GM21423 (cell line): ENCODE data around the gene LIN7C.

Source experiments
- ATAC-seq: cut with Tn5 transposase; IDR thresholded peaks from one replicate; pipeline ENCODE4 v1.9.1; 2021; ENCODE audit warnings: mild to moderate bottlenecking, moderate library complexity; ENCODE audit not compliant: unreplicated experiment

The LIN7C gene

DNA sequence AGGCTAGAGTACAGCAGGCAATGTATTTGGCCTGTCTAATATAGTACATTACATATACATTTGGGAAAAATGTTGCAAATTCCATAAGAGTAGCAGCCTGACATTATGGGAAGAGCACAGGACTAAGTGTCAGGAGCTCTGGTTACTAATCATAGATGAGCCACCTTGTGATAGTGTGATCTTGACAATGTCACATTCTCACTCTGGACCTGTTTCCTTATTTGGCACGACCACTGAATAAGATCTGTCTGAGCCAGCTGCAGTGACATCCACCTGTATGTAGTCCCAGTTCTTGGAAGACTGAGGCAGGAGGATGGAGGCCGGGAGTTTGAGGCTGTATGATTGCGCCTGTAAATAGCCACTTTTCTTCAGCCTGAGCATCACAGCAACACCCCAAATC lies 5.7 kb upstream of the LIN7C start:
- ATAC-seq = no peak

DNA sequence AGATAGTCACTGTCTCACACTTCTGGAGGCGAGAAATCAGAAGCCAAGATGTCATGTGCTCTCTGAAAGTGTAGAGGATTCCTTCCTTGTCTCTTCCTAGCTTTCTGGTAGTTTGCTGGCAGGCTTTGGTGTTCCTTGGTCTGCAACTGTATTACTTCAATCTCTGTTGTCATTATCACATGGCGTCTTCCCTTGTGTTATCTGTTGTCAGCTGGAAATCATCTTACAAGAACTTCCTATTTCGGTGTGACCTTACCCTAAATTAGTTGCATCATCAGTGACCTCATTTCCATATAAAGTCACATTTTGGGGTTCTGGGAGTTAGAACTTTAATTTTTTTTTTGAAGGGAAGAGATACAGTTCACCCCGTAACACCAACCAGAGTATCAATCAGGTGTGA lies 3.3 kb upstream of the LIN7C start:
- ATAC-seq = no peak

DNA sequence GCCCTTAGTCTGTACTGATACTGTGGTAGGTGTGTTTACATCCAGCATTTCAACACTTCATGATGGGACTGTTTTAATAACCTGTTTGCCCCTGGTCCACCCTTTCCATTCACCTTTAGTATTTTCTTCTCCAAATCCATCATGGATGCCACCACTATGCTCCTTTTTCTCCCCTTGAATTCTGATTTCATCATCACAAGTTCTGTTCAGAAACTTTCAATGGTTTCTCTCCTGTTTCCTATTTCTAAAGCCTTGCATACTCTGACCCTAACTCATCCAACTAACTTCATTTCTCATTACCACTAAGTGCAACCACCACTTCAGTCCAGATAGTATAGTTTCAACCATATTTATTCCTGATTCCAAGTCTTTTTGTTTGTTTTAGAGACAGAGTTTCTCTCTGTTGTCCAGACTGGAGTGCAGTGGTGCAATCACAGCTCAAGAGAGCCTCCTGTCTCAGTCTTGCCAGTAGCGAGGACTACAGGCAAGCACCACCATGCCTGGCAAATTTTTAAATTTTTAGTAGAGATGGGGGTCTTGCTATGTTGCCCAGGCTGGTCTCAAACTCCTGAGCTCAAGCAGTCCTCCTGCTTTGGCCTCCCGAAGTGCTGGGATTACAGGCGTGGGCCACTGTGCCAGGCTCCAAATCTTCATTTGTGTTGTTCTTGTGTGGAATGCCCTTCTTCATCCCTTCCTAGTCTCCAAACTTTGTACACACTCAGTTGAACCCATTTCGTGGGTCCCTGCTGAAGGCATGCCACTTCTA lies 1.2 kb upstream of the LIN7C start:
- no peak for ATAC-seq

DNA sequence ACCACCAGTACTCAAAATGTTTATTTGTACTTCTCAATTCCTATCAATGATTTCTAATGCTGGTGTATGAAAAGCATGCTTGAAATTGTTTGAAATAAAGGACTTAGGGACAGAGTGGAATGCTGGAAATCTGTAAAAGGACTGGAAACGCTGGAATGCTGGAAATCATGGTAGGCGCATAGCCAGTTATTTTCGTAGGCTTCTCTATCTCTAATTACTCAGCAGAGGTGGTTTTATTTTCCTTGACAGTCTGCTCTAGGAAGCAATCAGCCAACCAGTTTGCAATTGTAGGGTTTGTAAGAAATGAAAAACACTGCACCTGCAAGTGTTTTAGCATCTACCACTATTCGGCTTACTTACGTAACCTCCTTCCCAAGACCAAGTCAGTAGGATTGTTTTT lies 788 bp downstream of the LIN7C start:
- no peak for ATAC-seq

DNA sequence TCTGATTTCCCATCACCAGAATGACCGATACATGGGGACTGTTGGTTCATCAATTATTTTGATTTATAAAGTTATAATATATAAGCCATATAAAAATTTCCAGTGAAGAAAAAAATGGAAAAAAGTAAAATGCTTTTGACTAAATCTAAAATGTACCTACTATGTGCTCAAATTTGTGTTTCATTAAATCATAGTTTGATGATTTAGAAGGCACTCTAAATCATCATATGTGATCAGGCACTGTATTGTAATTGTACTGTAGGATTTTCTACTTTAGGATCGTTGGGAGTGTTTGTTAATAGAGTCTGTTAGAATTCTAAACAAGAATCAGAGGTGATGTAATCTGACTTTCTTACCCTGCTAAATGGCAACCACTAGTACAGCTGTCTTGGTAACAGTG lies 2.4 kb downstream of the LIN7C start:
- no peak for ATAC-seq

DNA sequence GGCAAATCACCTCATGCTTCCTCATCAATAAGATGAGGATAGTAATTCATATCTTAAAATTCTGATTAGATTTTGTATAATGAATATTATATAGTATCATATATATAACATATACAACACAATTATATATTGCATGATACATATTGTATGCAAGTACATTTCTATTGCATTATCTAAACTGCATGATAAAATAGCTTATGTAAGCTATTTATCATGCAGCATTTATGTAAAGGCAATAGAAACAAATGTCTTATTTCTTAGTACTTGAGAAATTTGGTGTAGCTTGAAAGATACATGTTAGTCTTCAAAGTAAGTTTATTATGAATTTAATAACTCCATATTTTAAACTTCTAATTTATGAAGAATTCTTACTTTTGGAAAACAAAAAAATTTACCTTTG lies 5.5 kb downstream of the LIN7C start:
- no peak for ATAC-seq

DNA sequence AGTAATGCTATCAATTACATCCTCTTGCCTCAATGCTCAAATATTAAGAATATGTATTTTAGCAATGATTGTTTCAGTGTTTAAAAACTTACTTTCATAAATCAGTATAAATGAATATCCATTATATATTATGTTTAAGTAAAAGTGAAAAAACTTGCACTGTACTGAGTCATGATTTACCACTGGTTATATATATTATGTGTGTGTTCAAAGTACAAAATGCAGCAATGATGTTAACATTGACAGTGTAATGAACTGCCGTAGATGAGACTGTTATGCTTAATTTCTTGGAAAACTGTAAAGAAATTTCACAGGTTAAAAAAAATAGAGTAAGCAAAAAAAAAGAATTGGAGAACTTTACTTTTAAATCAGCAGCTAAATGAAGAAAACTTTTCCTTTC lies 8.7 kb downstream of the LIN7C start:
- ATAC-seq = no peak

DNA sequence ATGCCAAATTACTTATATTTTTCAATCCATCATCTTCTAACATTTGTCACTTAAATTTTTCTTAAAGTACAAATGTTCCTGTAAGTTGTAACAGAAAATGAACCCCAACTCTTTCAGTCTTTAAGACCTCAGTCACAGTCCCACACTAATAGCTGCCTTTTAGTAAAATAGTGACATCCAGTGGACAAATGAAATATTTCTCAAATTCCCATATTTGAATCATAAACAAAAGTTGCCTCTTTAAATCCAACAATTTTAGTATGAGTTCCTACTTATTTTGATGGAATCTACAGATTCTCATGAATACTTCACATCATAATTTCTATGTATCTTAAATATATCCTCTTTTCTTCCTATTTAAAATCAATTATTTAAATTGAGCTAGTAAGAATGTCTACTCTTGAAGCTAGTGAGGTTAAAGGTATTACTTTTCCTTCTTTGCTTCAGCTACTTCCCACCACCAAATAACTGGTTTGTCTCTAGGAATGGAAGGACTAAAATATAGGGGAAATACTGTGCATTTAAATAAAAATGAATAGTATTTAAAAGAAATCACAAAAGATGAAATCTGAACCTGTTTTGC lies 9.2 kb downstream of the LIN7C start:
- peak; percentile 77 for ATAC-seq

DNA sequence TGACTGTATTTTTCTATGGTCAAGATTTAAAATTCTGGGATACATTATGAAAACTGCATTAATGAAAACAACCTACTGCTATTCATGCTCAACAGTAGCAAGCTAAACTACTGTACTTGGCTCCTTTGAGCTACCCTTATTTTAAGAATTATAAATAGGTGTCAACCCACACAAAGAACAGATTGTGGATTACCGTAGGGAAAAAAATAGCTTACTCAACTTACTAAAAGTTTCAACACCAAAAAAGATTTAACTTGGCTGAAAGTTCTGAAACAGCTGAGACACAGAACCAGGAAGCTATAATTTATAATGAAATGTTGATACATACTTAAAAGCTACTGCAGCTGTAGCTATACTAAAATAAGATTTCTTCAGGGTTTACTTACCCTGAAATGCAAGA lies 10.1 kb downstream of the LIN7C start:
- no peak for ATAC-seq

DNA sequence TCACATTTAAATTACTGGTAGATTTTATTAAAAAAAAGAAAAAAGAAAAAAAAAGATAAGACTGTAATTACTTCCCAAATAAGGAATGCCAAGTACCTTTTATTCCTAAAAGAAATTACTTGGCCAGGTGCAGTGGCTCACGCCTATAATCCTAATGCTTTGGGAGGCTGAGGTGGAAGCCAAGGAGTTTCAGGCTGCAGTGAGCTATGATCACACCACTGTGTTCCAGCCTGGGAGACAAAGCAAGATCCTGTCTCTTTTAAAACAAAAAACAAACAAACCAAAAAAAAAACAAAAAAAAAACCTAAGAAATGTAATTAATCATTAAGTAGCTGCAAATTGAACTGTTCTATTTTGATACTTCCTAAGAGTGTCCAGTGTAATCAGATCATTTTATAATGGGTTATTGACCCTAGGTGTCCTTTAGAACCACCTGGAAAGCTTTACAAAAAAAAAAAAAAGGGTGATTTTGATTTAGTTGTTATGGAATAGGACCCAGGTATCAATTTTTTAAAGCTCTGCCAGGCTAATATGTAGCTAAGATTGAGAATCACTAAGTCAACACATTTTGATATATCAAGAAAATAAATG lies 10.8 kb downstream of the LIN7C start:
- no peak for ATAC-seq

DNA sequence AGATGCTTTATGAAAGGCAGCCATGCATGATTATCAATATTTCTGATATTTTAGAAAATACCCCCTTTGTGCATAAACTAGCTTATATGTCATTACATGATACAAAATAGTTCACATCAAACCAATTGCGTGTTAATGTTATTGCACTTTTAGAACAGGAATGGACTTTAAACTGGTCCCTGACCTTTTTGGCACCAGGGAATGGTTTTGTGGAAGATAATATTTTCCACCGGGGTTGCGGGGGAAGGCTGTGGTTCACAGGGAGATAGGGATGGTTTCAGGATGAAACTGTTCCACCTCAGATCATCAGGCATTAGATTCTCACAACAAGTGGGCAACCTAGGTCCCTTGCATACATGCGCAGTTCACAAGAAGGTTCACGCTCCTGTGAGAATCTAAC lies 17.5 kb downstream of the LIN7C start:
- no peak for ATAC-seq

DNA sequence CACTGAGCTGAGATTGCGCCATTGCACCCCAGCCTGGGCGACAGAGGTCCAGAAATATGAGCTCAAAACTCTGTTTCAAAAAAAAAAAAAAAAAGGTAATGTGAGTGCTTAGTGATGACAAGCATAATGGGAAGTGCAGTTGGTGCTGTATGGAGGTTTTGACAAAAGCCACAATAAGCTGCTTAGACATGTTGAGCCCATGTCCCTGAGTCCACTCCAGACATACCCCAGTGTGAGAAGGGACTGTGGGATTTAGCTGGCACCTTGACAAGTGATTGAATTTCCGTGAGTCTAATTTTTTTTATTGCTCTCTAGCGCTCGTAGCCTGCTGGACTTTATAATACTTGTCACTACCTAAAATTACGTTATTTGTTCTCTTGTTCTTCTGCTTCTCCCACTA lies 18.9 kb downstream of the LIN7C start:
- ATAC-seq = no peak

DNA sequence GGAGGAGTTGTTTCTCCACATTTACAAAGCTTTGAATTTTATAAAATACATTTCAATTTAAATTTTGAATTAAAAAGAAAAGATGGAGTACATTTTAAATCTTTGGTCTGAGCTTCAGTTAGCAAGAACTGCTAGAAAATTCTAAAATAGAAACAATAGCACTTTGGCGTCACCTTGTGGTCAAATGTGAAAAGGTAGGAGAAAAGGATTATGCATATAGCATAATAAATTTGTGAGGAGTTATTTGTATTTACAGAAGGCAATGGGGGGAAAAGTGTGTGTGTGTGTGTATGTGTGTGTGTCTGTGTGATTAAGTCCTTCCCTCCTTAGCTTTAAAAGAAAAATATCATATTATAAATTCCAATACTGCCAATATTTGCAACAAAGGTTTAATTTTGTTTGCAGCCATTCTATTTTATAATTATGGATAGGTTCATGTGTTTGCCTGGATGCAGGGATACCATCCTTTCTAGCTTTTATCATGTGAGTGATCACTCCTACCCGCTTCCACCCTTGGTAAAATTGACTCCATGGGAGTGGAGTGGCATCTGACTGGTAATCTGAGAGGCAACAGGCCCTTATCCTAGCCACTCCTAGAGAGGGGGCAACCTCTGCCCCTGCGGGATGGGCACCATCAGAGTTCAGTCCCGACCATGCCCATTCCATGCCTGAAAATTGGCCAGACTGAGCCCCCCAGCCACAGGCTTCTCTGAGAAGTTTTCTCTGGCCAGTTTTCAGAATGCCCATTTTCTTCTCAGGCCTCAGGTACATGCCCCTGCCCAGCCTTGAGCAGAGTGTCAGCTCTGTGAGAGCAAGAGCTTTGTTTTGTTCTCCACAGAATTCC lies 20.4 kb downstream of the LIN7C start:
- ATAC-seq = no peak

DNA sequence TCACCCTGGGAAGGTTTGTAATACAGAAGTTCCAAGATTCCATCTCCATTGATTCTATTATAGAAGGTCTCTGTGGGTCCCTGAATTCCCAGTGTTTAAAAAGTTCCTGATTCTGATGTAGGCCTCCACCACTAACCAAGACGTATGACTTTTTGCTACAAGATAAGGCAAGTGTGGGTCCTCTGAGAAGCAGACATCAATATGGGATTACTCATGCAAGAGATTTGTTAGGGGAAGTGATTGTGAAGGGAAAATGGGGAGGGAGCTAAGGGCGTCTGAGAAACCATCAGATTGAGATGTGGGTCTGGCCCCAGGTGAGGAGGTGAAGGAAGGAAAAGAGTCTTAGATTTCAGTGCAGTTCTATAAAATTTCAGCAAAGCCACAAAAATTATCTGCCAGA lies 23.8 kb downstream of the LIN7C start:
- ATAC-seq = no peak

DNA sequence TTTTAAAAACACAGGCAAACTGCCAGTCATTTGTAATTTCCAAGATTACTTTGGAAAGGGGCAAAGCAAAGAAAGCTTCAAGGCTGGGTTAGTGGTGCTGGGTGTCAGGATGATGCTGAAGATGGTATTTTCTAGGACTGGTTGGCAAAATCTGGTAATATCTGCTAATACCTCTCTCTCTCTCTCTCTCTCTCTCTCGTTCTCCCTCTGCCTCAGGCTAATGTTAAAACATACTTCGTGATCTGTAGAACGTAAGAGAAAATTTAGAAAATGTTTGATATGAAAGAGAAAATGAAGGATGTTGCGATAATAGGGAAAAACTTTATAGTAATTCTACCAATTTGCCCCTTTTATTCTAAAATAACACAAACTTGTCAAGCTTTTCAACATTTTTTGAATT lies 24.6 kb downstream of the LIN7C start:
- no peak for ATAC-seq

DNA sequence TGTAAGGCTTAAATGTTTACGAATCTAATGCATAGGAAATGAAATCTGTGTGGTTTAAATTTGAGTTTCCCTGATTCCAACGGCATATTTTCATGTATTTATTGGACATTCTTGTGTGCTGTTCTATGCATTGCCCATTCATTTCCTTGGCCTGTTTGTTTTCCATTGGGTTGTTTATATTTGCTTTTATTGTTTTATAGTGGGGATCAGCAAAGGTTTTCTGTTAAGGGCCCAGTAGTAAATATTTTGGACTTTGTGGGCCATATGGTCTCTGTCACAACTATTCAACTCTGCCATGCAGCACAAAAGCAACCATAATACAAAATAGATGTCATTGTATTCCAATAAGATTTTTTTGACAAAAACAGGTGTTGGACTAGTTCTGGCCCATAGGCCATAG lies 28.7 kb downstream of the LIN7C start:
- no peak for ATAC-seq

DNA sequence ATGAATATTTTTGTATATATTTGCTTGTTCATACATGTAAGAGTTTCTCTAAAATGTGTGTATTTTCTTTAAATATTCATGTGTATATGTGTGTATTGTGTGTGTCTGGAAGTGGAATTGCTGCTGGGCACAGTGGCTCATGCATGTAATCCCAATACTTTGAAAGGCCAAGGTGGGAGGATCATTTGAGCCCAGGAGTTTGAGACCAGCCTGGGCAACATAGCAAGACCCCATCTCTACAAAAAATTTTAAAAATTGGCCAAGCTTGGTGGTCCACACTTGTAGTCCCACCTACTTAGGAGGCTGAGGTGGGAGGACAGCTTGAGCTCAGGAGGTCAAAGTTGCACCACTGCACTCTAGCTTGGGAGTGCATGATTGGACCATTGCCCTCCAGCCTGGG lies 29.3 kb downstream of the LIN7C start:
- ATAC-seq = no peak

DNA sequence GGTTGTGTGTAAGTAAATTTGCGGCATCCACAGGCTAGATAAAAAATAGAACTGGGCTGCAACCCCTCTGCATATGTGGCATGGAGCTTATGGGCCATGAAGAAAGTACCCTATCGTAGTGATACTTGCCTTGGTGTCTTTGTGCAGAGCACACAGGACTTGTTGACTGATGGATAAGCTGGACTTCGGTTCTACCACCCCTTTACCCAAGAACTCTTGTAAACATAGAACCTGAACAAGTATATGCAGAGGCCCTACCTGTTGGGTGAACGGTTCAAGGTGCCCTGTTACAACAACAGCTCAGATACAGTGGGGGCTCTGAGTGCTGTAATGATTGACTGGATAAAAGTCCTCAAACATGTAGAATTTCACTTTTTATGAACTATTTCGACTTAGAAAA lies 30.9 kb downstream of the LIN7C start:
- ATAC-seq = no peak

DNA sequence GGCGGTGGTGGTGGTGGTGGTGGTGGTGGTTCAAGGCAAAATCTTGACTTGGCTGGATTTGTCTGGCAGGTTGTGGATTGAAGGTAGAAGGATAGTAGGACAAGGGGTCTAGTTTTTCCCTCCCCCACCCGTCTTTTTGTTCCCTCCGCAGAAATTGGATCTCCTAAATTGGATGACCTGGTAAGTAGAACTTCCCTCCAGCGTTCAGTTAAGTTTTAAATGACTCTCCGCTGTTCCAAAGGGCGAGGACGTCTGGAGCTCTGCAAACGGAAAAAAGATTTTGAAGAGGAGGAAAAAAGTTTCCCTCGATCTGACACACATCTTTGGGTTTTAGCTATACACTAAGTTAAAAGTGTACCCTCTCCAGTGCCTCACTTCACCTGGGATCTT lies 33.6 kb downstream of the LIN7C start:
- ATAC-seq = no peak

DNA sequence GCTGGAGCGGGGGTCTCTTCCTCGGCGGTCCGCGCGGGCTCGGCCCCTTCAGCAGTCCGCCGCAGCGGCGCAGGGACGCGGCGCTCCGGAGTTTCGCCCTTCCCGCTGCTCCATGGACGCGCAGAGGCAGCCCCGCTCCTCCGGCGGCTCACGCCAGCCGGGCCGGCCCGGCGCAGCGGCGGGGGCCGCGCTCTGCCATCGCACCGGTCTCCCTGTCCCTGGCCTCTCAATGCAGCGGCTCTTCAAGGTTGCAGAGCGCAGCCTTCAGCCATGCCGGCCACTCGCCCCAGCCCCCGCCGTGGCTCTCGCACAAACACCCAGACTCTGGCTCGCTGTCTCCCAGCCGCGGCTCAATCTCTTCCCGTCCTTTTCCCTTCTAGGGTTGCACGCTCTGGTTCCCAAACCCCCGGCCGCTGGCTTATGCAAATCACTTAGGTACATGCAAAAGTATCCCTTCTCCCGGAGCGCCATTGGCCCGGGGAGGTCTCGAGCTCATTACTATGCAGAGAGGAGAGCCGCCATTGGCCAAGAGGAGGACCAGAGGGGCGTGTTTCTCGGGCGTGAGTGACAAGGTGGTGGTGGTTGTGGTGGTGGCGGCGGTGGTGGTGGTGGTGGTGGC lies 34.1 kb downstream of the LIN7C start, which contains the start of gene LGR4:
LGR4 (minus strand) TSS at position 393 of the 619 bp plus-strand sequence. CDS start 488 bp downstream, outside the sequence.
- ATAC-seq = peak; percentile 78
